CD4-positive, alpha-beta T cell (primary cell): ENCODE data around the gene INO80E. TPM values are rescaled to one million over a fixed set of nuclear protein-coding genes. Genes with fewer than 3 reads are reported as not detected.

Experiments
- ATAC-seq: fragments of 200-7000 bp; cut with Tn5 transposase; one replicate; pipeline ENCODE4 v1.10.0; 2022; ENCODE audit warnings: mild to moderate bottlenecking; ENCODE audit not compliant: poor library complexity
- CTCF ChIA-PET: fragments of 350-600 bp; sonication (Branson Sonifier 250); formaldehyde crosslinking; loops from one replicate; lab custom pipeline; 2021; ENCODE audit warnings: antibody characterized with exemption, inconsistent platforms; lab: Charles Lee
- POLR2A ChIA-PET: fragments of 350-600 bp; sonication (Branson Sonifier 250); formaldehyde crosslinking; loops from one replicate; lab custom pipeline; 2021; ENCODE audit warnings: antibody characterized with exemption, inconsistent platforms; lab: Charles Lee
- DNase-seq, 14 experiments: peaks; one replicate each; pipeline ENCODE4 v3.0.0-alpha.2; 2013 to 2020; ENCODE audit warnings: mixed read lengths in 2 of 14
- H3K27ac ChIP-seq, 2 donors: one replicate each; pipeline versions ENCODE4 v1.5.1 to v1.7.0; 2013; ENCODE audit warnings: low read length in 2 of 2, low read depth in 1 of 2, mild to moderate bottlenecking in 1 of 2
- H3K27me3 ChIP-seq, 2 experiments: 1 replicate in 1 of 2; 2 replicates in 1 of 2; pipeline versions ENCODE4 v1.6.1 to v1.7.0; 2013; ENCODE audit warnings: low read length in 2 of 2, control low read depth in 1 of 2, mild to moderate bottlenecking in 1 of 2, moderate library complexity in 1 of 2; ENCODE audit not compliant: insufficient read depth in 2 of 2, control insufficient read depth in 1 of 2
- H3K36me3 ChIP-seq: one replicate; pipeline ENCODE4 v1.6.1; 2013; ENCODE audit warnings: low read length, control low read depth; ENCODE audit not compliant: insufficient read depth
- H3K4me1 ChIP-seq: one replicate; pipeline ENCODE4 v1.6.1; 2013; ENCODE audit warnings: low read length, control low read depth; ENCODE audit not compliant: insufficient read depth
- H3K4me3 ChIP-seq: one replicate; pipeline ENCODE4 v1.5.1; 2013; ENCODE audit warnings: mild to moderate bottlenecking, low read length, moderate library complexity
- H3K9me3 ChIP-seq, 2 experiments: 1 replicate in 1 of 2; 2 replicates in 1 of 2; pipeline versions ENCODE4 v1.6.1 to v1.7.0; 2013; ENCODE audit warnings: low read length in 2 of 2, mild to moderate bottlenecking in 2 of 2, control low read depth in 1 of 2, moderate library complexity in 1 of 2; ENCODE audit not compliant: control insufficient read depth in 1 of 2, insufficient read depth in 1 of 2
- H3K27ac Mint-ChIP-seq: one replicate; pipeline ENCODE4 v1.8.0; 2020; ENCODE audit warnings: mixed read lengths
- H3K27me3 Mint-ChIP-seq: one replicate; pipeline ENCODE4 v1.8.0; 2021; ENCODE audit warnings: mixed read lengths
- H3K36me3 Mint-ChIP-seq: one replicate; pipeline ENCODE4 v1.8.0; 2021; ENCODE audit warnings: low read depth, mixed read lengths
- H3K4me1 Mint-ChIP-seq: one replicate; pipeline ENCODE4 v1.8.0; 2021; ENCODE audit warnings: low read depth, mixed read lengths
- H3K4me3 Mint-ChIP-seq: one replicate; pipeline ENCODE4 v1.8.0; 2020; ENCODE audit warnings: mild to moderate bottlenecking, mixed read lengths
- H3K9me3 Mint-ChIP-seq: one replicate; pipeline ENCODE4 v1.8.0; 2020; ENCODE audit warnings: mixed read lengths
- CTCF ChIP-seq: fragments of 200-600 bp; IDR thresholded peaks from one replicate; pipeline ENCODE4 v1.8.0; 2022; ENCODE audit warnings: antibody characterized with exemption, mild to moderate bottlenecking
- intact Hi-C, 2 experiments: fragments of 100-400 bp; cut with DNase I in 1 of 2; cut with micrococcal nuclease in 1 of 2; formaldehyde crosslinking; loops; one replicate each; pipeline versions ENCODE4 v1.15.1 to v1.9.0; 2023 to 2025; cut with DNase I, micrococcal nuclease
- total RNA-seq, 174 experiments: library from RNA in 2 of 174; stranded (reverse) in 2 of 174; gene quantifications; one replicate each; pipeline ENCODE4 v1.2.3 and lab custom pipeline; 2021 to 2026

INO80E gene
- total RNA-seq, 2 experiments from 2014 or later: 54.6 to 57.6 TPM

- Histone ChIP-seq H3K9me3 (peaks cover 0 to 17% of the 10 kb centered on the region in 2 experiments), H3K27ac (no peak overlapping the region), H3K27me3 (peaks cover 42 to 49% of the 10 kb centered on the region in 2 experiments), H3K4me1 (peaks cover 28% of the 10 kb centered on the region), H3K4me3 (no peak overlapping the region), H3K36me3 (no peaks in the 10 kb centered on the region)
- Mint-ChIP-seq H3K27me3 (peaks cover 63% of the 10 kb centered on the region), H3K27ac (no peak overlapping the region), H3K36me3 (no peaks in the 10 kb centered on the region), H3K4me1 (peaks cover 14% of the 10 kb centered on the region), H3K4me3 (no peak overlapping the region), H3K9me3 (no peaks in the 10 kb centered on the region)
- no peak for TF ChIP-seq CTCF
- no peak for DNase-seq
- ATAC-seq: no peak
- CTCF ChIA-PET: interaction anchor here (0.9 to 1.6 kb wide), 7 partner anchors 14 to 331 kb away, joined by 3 to 5 read pairs (median 3); partner anchors contain the start of gene TAOK2
- POLR2A ChIA-PET: interaction anchor here (0.8 kb wide), 1 partner anchor 70 kb away, joined by 3 read pairs; the partner anchor contains the start of gene TMEM219
- intact Hi-C loops: no loop called here
These were observed 35.5 kb downstream of the INO80E start for GRCh38 chr16:30031477-30031918.

- ATAC-seq (peak; percentile 74), DNase-seq (peak; percentile 43 to 83 (median 52))
- H3K4me1 Mint-ChIP-seq: peaks cover 14% of the 10 kb centered on the region
- no peak overlapping the region for H3K27ac ChIP-seq
- peak; percentile 74 for TF ChIP-seq CTCF
- peaks cover 28% of the 10 kb centered on the region for H3K4me1 ChIP-seq
- peaks cover 57% of the 10 kb centered on the region for H3K27me3 Mint-ChIP-seq
- ChIA-PET CTCF (interaction anchor here (0.7 to 1.6 kb wide), 15 partner anchors 9 to 384 kb away, joined by 3 to 7 read pairs (median 3); partner anchors contain the start of genes TAOK2 and TBX6), POLR2A (interaction anchor here (0.7 to 0.8 kb wide), 2 partner anchors 35 to 70 kb away, joined by 3 to 5 read pairs; partner anchors contain the start of gene TMEM219)
- peaks cover 42 to 49% of the 10 kb centered on the region in 2 experiments for H3K27me3 ChIP-seq
- H3K36me3 Mint-ChIP-seq: no peaks in the 10 kb centered on the region
- H3K4me3 Mint-ChIP-seq: peak overlapping the region; percentile 39
- H3K9me3 Mint-ChIP-seq: no peaks in the 10 kb centered on the region
- H3K27ac Mint-ChIP-seq: no peak overlapping the region
- intact Hi-C loops: no loop called here
- no peak overlapping the region for H3K4me3 ChIP-seq
- no peaks in the 10 kb centered on the region for H3K36me3 ChIP-seq
- H3K9me3 ChIP-seq: peaks cover 0 to 17% of the 10 kb centered on the region in 2 experiments
These were observed 36.2 kb downstream of the INO80E start for GRCh38 chr16:30032083-30032819.

GRCh38 chr16:30033270-30033669 is 37.2 kb downstream of the INO80E start:
- Histone ChIP-seq H3K36me3 (no peaks in the 10 kb centered on the region), H3K4me1 (peaks cover 28% of the 10 kb centered on the region), H3K4me3 (no peak overlapping the region), H3K9me3 (peaks cover 0 to 17% of the 10 kb centered on the region in 2 experiments), H3K27ac (no peak overlapping the region), H3K27me3 (peaks cover 42% of the 10 kb centered on the region in 2 experiments)
- CTCF ChIA-PET: interaction anchor here (0.7 to 1.6 kb wide), 3 partner anchors 24 to 101 kb away, joined by 3 read pairs; partner anchors contain the start of gene TBX6
- DNase-seq (no peak), ATAC-seq (no peak)
- POLR2A ChIA-PET: interaction anchor here (0.7 kb wide), 1 partner anchor 34 kb away, joined by 5 read pairs; no protein-coding TSS in a partner anchor
- Mint-ChIP-seq H3K4me3 (no peak overlapping the region), H3K36me3 (no peaks in the 10 kb centered on the region), H3K4me1 (peaks cover 14% of the 10 kb centered on the region), H3K27ac (no peak overlapping the region), H3K9me3 (no peaks in the 10 kb centered on the region), H3K27me3 (peaks cover 47% of the 10 kb centered on the region)
- TF ChIP-seq CTCF: no peak
- intact Hi-C loops: no loop called here
